Hematopoietic multipotent progenitor cell treated with erythropoietin and hydrocortisone succinate and interleukin-3 and kit ligand, for 6 days (in vitro differentiated cells): ENCODE results near the gene GSE1.

Experiments
- DNase-seq: peaks from one replicate; pipeline ENCODE4 v3.0.0-alpha.2; 2015

GSE1 gene

DNA sequence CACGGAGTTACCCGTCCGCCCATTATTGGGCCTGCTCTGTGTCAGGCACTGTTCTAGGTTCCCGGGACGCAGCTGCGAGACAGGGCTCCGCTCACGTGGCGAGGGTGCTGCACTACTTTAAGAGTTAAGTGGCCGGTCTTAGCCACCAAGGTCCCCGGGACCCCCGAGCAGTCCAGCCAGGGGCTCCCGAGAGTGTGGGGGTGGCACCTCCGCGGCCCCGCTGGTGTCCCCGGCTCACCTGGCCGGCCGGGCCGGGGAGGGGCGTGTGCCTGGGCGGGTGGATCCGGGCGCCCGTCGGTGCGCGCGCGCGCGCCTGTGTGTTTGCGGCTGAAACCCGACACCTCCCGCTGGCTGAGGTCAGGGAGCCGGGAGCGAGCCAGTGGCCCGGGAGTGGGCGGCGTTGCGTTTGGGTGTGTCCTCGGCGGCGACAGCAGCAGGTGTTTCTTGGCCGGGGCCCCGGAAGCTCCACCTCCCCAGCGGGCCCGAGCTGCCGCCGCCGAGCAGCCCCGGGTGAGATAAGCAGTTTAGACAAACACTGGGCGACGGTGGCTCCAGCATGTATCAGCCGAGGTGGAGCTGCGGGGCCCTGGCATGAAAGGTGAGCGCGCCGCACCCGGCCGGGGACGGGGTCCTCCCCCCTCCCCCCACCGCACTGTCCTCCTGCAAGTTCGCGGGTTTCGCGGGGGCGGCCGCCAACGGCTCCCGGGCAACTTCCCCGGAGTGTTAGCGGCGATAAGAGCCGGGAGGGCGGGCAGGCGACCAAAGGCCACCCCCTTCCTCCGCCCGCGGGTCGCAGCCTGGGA is at the start of gene GSE1:
Gene GSE1 (plus strand): TSS at position 522 of the 803 bp plus-strand sequence. CDS start 70 bp downstream, at position 592.
- peak; percentile 94 for DNase-seq

DNA sequence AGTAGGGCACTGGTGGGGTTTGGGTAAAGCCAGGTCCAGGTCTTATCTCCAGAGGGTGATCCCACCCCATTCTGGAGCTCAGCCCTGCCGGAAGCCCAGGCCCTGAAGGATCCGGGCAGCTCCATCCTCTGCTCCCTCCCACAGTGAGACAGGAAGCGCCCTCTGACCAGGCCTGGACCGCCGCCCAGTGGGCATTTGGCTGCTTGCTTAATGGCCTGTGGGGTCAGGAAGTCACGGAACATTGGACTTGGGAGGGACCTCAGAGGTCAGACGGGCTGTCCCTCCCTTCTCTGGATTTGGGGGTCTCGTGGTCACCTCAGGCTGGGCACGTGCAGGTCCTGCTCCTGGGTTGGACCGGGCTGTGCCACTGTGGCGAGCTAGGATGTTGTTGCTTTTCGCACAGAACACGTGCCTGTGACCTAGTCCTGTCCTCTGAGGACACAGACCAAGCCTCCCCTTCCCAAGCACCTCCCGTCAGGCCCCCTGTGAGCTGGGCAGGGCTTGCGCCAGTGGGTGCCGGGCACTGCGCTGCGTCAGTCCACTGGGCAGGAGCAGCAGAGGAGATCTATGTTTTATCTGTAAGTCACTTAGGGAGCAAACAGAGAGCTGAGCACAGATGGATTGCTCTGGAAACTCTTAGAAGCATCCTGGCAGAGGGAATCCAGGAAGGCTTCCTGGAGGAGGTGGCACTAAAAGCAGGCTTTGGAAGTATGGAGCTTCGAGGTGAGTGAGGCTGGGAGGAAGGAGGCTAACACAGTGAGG is 49.4 kb upstream of the GSE1 start:
- no peak for DNase-seq

GRCh38 chr16:85564277-85565051 is 48.7 kb upstream of the GSE1 start:
- DNase-seq: peak; percentile 55

DNA sequence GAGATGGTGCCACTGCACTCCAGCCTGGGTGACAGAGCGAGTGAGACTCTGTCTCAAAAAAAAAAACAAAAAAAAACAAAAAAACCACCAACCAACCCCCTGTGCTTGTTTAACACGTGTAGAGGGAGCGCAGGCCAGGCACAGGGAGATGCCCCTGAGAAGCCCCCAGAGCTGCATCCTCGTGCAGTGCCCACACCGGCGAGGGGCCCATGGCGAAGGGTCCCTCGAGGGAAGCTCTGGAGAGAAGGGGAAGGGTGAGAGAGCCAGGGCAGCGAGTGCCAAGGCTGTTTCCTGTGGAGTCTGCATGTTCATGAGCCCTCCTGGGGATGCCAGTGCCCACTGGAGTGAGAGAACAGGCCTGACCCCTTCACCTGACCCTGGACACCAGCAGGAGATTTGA is 47.8 kb upstream of the GSE1 start:
- no peak for DNase-seq

DNA sequence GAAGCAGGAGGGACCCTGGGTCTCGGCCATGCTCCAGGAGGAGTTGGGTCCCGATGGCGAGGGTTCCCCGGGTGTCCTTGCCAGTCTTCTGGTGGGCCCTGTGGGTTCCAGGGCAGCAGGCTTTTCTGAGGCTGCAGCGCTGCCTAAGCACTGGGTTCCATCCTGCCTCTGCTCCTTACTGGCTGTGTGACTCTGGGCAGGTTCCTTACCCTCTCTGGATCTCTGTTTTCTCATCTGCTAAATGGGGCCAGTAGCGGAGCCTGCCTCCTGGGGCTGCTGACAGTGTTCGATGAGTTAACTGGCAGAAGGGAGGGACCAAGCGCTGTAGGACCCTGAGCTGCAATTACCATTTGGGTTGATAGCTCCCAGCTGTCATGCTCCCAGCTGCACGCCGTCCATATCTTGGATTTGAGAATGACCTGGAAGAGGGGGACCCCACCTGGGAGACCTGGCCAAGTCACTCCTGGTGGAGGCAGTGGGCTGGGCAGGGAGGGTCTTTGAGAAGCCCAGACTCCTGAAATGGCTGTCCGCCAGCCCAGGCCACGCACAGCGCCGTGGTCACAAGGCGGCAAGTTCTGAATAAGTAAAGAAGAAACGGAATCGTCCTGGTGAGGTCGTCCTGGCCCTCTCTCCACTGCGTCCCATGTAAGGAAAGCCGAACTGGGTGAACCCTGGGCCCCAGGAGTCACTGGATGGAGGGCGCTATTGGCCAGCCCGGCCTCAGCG is 47.2 kb upstream of the GSE1 start:
- no peak for DNase-seq

DNA sequence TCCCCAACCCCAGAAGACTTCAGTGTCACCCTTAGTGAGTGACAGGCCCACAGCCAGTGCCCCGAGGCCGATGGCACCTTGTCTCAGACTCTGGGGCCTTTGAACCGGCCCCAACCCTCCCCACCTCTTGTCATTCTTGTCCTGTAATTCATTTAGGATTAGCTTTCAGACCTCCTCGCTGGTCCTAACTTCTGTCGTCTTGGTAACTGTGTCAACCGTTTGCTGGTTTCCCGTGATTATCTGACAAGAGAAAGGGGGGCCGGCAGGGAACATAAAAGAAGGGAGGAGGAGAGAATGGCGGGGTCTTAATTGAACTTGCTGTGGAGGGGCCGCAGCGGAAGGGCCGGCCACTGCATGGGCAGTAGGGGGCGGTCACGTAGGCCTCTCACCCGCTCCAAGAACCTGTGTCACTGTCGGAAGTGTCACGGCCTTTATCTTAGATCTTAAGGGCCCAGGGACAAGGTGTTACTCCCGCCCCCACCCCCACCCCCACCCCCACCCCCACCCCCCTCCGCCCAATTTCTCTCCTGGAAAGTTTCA is 46.5 kb upstream of the GSE1 start:
- DNase-seq: peak; percentile 87

DNA sequence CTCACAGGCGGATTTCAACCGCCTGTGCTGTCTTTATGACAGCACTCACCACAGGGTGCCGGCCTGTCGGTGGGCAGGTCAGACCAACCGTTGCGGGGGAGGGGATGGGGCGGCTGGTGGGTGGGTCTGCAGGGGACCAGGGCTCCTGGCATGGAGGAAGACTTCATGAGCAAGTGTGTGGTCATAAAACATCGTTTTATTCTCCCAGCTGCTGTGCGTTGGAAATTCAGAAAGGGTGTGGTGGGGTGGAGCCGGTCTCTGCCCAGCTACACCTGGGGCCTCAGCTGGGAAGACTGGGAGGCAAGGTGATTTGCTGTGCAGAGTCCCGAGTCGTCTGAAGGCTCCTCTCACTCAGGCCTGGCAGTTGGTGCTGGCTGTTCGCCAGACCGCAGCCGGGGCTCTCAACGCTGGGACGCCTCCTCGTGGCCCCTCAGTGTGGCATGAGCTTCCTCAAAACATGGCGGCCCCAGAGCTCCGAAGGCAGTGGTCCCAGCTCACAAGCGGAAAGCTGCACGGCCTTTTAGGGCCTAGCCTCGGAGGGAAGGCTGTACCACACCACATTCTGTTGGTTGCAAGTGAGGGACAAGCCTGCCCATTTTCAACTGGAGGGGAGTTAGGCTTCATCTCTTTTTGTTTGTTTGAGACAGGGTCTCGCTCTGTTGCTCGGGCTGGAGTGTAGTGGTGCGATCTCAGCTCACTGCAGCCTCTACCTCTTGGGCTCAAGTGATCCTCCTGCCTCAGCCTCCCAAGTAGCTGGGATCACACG is 45.8 kb upstream of the GSE1 start:
- peak; percentile 86 for DNase-seq

GRCh38 chr16:85567935-85568334 is 45.2 kb upstream of the GSE1 start:
- no peak for DNase-seq

GRCh38 chr16:85568519-85568918 is 44.6 kb upstream of the GSE1 start:
- peak; percentile 85 for DNase-seq

DNA sequence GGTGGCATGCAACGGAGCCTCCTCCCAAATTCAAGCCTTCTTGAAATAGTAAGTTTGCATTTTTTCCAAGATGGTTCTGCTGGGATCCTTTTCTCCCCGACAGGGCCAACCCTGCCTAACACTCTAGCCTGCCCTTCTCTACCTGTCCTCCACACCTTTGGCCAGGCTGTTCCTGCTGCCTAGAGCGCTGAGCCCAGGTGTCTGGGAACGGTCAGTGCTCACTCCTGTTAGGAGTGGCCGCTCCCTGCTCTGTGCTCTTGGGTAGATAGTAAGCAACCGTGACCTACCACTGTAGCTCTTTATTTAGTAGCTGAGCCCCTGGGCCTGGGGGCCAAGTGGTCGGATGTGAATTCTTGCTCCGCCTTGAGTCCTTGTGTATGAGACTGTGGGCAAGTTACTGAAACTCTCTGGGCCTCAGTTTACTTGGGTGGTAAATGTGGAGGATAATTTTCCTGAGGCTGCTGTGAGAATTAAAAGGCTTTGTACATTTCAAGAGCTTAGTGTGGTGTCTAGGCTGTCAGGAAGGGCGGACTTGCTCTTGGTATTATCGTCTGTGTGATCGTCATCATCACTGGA is 44.0 kb upstream of the GSE1 start:
- DNase-seq: no peak

DNA sequence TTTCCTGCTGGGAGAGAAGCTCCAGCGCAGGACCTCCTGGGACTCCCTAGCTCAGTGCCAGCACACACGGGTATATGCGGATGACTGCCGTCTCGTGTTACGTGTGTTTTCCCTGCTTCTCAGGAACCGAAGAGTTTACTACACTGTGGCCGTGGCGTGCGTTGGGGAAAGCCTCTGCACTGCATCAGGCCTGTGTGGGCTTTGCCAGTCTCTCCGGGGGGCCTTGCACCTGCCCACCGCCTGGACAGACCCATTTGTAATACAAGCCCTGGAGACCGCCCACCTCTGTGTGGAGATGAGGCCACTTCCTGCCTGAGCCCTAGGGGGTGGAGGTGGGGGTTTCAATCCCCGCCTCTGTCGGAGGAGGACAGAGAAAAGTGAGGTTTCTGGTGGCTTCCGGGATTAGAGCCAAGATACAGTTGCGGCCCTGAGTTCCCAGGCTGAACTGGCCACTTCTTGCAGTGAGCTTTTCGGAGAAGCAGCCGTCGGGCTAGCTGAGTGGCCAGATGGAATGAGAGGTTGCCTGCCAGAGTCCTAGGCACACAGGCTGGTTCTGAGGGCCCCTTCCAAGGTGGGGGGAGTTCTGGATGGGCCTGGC is 43.4 kb upstream of the GSE1 start:
- DNase-seq: peak; percentile 93

- DNase-seq: no peak
Measured at GRCh38 chr16:85570213-85570734, 42.8 kb upstream of the GSE1 start.

DNA sequence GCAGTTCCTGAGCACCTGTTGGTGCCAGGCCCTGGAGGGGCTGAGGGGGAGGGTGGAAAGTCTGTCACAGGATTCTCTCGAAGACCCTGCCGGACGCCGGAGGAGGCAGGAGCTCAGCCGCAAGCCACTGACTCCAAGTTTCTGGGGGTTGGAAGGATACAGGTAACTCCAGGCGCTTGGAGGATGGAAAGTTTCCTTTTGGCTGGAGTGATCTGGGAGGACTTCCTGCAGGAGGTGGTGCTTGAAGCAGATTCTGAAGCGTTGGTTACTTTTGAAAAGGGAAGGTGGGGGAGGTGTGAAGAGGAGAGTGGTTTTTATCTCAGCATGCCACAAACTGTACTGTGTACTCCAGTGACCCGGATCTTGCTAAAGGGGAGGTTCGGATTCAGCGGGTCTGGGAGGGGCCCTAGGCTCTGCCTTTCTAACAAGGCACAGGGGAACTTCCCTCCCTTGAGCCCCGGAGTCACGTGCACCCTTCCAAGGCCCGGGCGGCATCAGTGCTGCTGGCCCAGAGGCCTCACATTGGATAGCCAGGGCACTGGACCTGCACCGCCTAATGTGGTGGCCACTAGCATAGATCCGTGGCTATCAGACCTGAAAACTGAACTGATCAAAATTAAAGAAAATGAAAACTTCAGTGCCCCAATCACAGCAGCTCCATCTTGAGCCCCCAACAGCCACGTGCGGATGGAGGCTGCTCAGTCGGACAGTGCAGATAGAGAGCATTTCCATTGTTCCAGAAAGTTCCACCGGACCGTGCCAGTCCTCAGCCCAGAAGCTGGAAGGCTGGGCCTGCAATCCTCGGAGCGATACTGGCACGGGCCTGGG is 42.2 kb upstream of the GSE1 start:
- DNase-seq: peak; percentile 99

GRCh38 chr16:85571563-85571812 is 41.6 kb upstream of the GSE1 start:
- DNase-seq: no peak

- peak; percentile 95 for DNase-seq
Measured at GRCh38 chr16:85571813-85572619, 41.1 kb upstream of the GSE1 start.

GRCh38 chr16:85573045-85573695 is 40.0 kb upstream of the GSE1 start:
- no peak for DNase-seq

DNA sequence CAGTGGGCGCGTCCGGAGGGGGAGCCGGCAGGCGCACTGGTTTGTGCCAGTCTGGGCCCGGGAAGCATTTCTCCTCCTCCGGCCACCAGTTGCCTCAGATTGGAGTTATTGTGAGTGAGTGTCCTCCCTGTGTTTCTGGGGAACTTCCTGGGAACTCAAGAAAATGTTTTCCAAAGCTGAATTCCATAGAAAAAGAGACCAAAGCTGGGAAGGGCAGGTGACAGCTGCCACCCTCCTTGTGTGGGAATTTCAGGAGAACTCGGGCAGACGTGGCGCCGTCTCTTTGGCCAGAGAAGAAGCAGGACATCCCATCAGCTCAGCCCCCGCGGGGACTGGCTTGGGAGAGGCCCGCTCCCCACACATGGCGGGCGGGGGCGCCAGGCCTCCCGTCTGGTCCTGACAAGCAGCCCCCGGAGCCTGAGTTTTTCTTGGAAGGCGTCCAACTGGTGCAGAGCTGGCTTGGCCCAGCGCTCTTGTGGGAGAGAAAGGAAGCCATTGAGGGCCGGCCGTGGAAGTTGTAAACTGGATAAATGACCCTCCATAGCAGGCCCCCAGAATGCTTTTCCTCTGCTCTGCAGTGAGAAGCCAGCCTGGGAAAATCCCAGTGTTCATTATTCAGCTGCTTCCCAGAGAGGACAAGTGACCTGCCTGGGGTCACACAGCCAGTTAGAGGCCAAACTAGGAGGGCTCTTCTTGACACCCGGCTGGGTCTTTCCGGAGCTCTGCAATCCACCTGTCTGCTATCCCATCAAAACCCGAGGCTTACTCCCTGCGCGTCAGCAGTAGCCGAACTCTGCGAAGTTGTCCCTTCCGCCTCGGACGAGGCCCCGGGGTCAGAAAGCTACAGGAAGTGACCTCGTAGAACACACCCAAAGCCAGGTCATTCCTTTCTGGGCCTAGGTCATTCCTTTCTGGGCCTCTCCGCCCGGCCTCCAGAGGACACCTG is 39.2 kb upstream of the GSE1 start:
- peak; percentile 70 for DNase-seq
